H1 (cell line): ENCODE data around the gene CAMTA1.

Experiments
- POLR2A ChIP-seq, 2 experiments: IDR thresholded peaks; 1 replicate in 1 of 2; 2 replicates in 1 of 2; pipeline ENCODE4 v1.6.1; 2011; ENCODE audit warnings: low read depth in 2 of 2, low read length in 2 of 2, mild to moderate bottlenecking in 2 of 2; ENCODE audit errors: control extremely low read depth in 1 of 2
- RAD21 ChIP-seq, 2 experiments: IDR thresholded peaks in 1 of 2; conservative IDR thresholded peaks in 1 of 2; 2 replicates each; pipeline ENCODE4 v1.6.1; 2011; ENCODE audit warnings: low read depth in 2 of 2, low read length in 2 of 2, improper control_type of control experiment in 1 of 2, inconsistent platforms in 1 of 2, mild to moderate bottlenecking in 1 of 2, moderate library complexity in 1 of 2
- TF ChIP-seq, protein P1 (sequence below), 3 experiments: IDR thresholded peaks; 1 replicate in 2 of 3; 2 replicates in 1 of 3; pipeline versions ENCODE4 v1.5.1 to v1.6.1; 2011; ENCODE audit warnings: low read length in 3 of 3, mild to moderate bottlenecking in 3 of 3, inconsistent platforms in 2 of 3, low read depth in 1 of 3, moderate library complexity in 1 of 3; ENCODE audit not compliant: insufficient read depth in 1 of 3; ENCODE audit errors: control extremely low read depth in 1 of 3

DNA sequence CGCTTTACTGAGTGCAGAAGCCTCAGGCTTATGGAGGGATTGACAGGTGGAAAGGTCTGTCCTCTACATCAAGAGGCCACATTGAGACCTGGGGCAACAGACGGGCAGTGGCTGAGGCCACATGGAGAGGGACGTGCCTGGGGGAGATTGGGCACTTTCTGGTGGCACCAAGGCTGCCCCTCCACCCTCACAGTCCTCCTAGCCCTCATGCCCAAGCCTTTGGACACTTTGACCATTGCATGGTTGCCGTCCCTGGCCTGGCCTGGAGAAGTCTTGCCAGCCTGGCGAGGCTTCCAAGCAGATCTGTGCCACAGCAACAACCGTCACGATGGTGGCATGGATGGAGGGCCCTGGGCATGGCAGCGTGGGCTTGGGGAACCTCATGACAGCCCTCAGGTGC is 793.8 kb downstream of the CAMTA1 start:
- TF ChIP-seq RAD21 (IDR thresholded peaks at IDR 0.05 in 1 of 2, conservative IDR thresholded peaks at IDR 0.05 in 1 of 2; ENCODE audit: low read depth in 2 of 2, low read length in 2 of 2) (no peak), POLR2A (IDR thresholded peaks at IDR 0.05; ENCODE audit: control extremely low read depth in 1 of 2, low read depth in 2 of 2, low read length in 2 of 2) (no peak)
- TF ChIP-seq, protein P1, sequence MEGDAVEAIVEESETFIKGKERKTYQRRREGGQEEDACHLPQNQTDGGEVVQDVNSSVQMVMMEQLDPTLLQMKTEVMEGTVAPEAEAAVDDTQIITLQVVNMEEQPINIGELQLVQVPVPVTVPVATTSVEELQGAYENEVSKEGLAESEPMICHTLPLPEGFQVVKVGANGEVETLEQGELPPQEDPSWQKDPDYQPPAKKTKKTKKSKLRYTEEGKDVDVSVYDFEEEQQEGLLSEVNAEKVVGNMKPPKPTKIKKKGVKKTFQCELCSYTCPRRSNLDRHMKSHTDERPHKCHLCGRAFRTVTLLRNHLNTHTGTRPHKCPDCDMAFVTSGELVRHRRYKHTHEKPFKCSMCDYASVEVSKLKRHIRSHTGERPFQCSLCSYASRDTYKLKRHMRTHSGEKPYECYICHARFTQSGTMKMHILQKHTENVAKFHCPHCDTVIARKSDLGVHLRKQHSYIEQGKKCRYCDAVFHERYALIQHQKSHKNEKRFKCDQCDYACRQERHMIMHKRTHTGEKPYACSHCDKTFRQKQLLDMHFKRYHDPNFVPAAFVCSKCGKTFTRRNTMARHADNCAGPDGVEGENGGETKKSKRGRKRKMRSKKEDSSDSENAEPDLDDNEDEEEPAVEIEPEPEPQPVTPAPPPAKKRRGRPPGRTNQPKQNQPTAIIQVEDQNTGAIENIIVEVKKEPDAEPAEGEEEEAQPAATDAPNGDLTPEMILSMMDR (IDR thresholded peaks at IDR 0.05; ENCODE audit: control extremely low read depth in 1 of 3, insufficient read depth in 1 of 3, low read depth in 1 of 3, low read length in 3 of 3) = no peak
